CD4-positive, alpha-beta T cell treated with Interleukin-2 at 100 ng/mL for 4 hours (primary cell): Measurements from ENCODE around the gene MBD4.
"Not testable (repeated sequence)": the region's sequence is repeated elsewhere in the genome, so short reads cannot be mapped to it uniquely, and the experiment has no call there.

ENCODE experiments used
- DNase-seq: peaks from one replicate; pipeline ENCODE4 v3.0.0-alpha.2; 2020; ENCODE audit warnings: low spot score

The MBD4 gene

GRCh38 chr3:129409541-129409940 lies 30.2 kb downstream of the MBD4 start:
- no peak for DNase-seq

- DNase-seq = no peak
Measured at GRCh38 chr3:129404610-129405009, 35.1 kb downstream of the MBD4 start.

- DNase-seq = no peak
Measured at GRCh38 chr3:129404130-129404529, 35.6 kb downstream of the MBD4 start.

GRCh38 chr3:129403450-129403849 lies 36.3 kb downstream of the MBD4 start:
- no peak for DNase-seq

GRCh38 chr3:129402616-129403015 lies 37.1 kb downstream of the MBD4 start:
- no peak for DNase-seq

- no peak for DNase-seq
Measured at GRCh38 chr3:129402210-129402609, 37.5 kb downstream of the MBD4 start.

GRCh38 chr3:129399895-129400357 lies 39.8 kb downstream of the MBD4 start:
- no peak for DNase-seq

GRCh38 chr3:129399145-129399894 lies 40.4 kb downstream of the MBD4 start:
- peak; percentile 87 for DNase-seq

GRCh38 chr3:129398803-129399144 lies 41.0 kb downstream of the MBD4 start:
- DNase-seq = no peak

- DNase-seq = not testable (repeated sequence)
Measured at GRCh38 chr3:129393760-129394564, 45.8 kb downstream of the MBD4 start.

- DNase-seq = no peak
Measured at GRCh38 chr3:129393271-129393670, 46.5 kb downstream of the MBD4 start.

GRCh38 chr3:129392106-129392887 lies 47.5 kb downstream of the MBD4 start:
- DNase-seq = not testable (repeated sequence)

- DNase-seq = not testable (repeated sequence)
Measured at GRCh38 chr3:129391583-129391982, 48.2 kb downstream of the MBD4 start.

GRCh38 chr3:129389572-129389937 lies 50.2 kb downstream of the MBD4 start:
- no peak for DNase-seq

GRCh38 chr3:129388791-129389571 lies 50.8 kb downstream of the MBD4 start:
- DNase-seq = not testable (repeated sequence)

- no peak for DNase-seq
Measured at GRCh38 chr3:129387487-129387886, 52.3 kb downstream of the MBD4 start.

- no peak for DNase-seq
Measured at GRCh38 chr3:129386984-129387383, 52.8 kb downstream of the MBD4 start.

- DNase-seq = not testable (repeated sequence)
Measured at GRCh38 chr3:129385507-129385906, 54.2 kb downstream of the MBD4 start.

GRCh38 chr3:129384594-129385323 lies 55.0 kb downstream of the MBD4 start:
- no peak for DNase-seq

GRCh38 chr3:129384103-129384502 lies 55.6 kb downstream of the MBD4 start:
- not testable (repeated sequence) for DNase-seq

- DNase-seq = peak; percentile 33
Measured at GRCh38 chr3:129383292-129383860, 56.4 kb downstream of the MBD4 start.
